GM12892 (cell line): ENCODE measurements around the gene ZNF594.
"Not testable (repeated sequence)": the region's sequence is repeated elsewhere in the genome, so short reads cannot be mapped to it uniquely, and the experiment has no call there.

Source experiments
- POLR2A ChIP-seq: IDR thresholded peaks from 2 replicates; pipeline ENCODE4 v1.6.1; 2011; ENCODE audit warnings: low read depth, low read length, control low read depth
- POLR2AphosphoS5 ChIP-seq: IDR thresholded peaks from 2 replicates; pipeline ENCODE4 v1.6.1; 2011; ENCODE audit warnings: low read depth, low read length, control low read depth
- TAF1 ChIP-seq: IDR thresholded peaks from 2 replicates; pipeline ENCODE4 v1.6.1; 2011; ENCODE audit warnings: low read depth, mild to moderate bottlenecking, control low read depth, low read length, borderline replicate concordance

- not testable (repeated sequence) for TF ChIP-seq POLR2A, POLR2AphosphoS5, TAF1
These were observed 30.2 kb upstream of the ZNF594 start for GRCh38 chr17:5221912-5222311.
